ENCODE results near the gene MFAP3.
"Not testable (repeated sequence)": the region's sequence is repeated elsewhere in the genome, so short reads cannot be mapped to it uniquely, and the experiment has no call there.

The MFAP3 gene

DNA sequence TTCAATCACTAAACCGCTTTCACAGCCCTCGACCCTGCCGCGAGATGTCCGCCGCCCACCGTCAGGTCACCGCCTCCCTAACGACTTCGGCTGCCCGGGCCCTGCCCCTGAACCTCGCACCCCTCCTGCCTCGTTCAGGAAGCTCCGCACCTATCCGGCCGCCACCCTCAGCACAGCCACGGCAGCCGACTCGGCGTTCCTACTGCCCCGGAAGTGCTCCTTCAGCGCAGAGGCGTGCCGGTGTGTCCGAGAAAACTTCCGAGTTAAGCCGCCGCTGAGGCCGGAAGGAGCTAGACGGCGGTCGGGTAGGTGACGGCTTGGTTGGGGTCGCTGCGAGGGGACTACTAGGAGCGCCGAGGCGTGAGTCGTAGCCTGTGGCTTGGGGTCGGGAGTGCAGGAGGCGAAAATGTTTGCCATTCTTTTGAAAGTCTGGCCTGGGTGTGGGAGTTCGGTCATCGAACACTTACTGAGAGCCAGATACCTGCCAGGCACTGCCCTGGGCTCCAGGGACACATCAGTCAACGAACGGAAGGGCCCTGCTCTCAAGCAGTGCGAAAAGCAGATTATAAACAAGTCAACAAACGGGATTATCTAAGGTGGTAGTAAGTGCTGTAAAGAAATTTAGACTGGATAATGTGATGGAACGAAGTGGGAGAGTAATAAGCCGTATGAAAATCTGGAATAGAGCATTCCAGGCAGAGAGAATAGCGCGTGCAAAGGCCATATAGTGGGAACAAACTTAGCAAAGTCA, at the start of gene MFAP3, which contains the start of gene FAM114A2:
MFAP3 (plus strand) TSS at position 261 of the 751 bp plus-strand sequence. CDS start 10,756 bp downstream, outside the sequence.
FAM114A2 (minus strand) TSS at position 204 of the 751 bp plus-strand sequence. CDS start 3,957 bp downstream, outside the sequence.
- peak; percentile 79 for DNase-seq

DNA sequence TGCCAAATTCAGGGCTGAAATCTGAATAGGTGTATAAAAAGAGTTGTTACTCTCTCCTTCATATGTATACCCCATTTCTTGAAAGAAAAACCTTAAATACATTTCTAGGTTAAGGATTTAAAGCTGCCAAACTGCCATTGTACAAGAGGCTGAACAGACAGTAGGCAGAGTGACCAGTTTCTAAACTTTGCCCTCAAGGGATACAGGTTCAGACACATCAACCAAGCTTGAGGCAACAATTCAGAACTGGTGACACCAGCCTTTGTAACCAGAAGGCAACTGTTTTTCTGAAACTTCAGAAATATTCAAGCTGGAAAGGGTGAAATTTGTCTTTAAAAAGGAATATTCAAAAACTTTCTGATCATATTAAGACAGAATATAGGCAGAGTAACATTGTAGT, 47.6 kb upstream of the MFAP3 start:
- DNase-seq, result no peak

DNA sequence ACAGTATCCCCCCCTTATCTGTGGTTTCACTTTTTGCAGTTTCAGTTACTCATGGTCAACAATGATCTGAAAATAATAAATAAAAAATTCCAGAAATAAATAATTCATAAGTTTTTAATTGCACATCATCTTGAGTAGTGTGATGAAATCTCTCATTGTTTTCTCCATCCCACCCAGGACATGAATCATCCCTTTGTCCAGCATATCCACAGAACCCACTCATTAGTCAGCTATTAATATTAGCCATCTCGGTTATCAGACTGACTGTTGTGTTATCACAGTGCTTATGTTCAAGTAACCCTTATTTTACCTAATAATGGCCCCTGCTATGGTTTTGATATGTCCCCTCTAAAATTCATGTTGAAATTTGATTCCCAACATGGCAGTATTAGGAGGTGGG, 40.8 kb upstream of the MFAP3 start:
- DNase-seq, result no peak

DNA sequence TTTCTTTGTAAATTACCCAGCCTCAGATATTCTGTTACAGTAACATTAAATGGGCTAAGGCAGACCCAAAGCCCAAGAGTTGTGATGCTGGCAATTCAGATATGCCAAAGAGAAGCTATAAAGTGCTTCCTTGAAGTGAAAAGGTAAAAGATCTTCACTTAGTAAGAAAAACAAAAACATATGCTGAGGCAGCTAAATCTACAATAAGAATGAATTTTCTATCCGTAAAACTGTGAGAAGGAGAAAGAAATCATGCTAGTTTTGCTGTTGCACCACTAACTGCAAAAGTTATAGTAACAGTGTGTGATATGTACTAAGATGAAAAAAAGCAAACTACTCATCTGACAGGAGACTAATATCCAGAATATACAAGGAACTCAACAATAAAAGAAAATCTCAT, 40.0 kb upstream of the MFAP3 start:
- DNase-seq, result no peak

DNA sequence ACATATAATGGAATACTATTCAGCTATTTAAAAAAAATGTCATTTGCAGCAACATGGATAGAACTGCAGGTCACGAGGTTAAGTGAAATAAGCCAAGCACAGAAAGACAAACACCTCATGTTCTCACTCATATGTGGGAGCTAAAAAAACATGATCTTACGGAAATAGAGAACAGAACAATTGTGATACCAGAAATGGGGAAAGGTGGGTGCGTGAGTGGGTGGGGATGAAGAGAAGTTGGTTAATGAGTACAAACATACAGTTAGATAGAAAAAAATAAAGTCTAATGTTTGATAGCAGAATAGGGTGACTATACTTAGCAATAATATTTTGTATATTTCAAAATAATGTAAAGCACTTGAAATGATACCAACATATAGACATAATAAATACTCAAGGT, 38.8 kb upstream of the MFAP3 start:
- no peak for DNase-seq

DNA sequence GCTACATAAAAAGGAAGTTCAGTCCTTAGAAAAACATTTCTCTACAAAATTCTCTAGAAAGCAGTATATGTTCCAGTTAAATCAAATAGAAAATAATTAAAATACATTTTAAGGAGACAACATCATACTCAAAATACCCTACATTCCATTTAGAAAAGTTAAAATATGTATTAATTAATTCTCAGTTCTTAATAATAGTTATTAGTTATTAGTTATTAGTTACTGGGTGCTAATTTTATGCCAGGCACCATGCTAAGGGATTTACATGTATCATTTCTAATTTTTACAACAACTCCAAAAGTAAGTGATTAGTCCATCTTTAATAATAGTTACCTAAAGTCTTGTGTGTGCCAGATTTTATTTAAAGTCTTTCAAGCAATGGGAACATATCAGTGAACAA, 38.1 kb upstream of the MFAP3 start:
- no peak for DNase-seq

DNA sequence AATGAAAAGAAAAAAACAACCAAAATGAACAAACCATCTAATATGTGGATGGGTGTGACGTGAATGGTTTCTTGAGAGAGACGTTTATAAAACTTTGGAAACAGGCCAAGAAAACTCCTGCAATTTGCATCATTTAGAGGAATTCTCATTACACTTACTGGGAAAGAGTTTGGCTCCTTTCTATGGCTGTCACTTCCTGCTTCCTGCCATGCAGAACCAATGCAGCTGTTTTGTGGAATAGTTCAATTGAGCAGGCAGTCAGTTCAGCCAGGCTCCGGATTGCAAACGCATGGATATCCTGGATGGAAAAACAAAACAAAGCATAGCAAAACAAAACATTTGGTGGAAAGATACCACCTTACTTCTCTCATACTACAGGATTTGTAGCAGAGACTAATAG, 36.7 kb upstream of the MFAP3 start:
- no peak for DNase-seq

DNA sequence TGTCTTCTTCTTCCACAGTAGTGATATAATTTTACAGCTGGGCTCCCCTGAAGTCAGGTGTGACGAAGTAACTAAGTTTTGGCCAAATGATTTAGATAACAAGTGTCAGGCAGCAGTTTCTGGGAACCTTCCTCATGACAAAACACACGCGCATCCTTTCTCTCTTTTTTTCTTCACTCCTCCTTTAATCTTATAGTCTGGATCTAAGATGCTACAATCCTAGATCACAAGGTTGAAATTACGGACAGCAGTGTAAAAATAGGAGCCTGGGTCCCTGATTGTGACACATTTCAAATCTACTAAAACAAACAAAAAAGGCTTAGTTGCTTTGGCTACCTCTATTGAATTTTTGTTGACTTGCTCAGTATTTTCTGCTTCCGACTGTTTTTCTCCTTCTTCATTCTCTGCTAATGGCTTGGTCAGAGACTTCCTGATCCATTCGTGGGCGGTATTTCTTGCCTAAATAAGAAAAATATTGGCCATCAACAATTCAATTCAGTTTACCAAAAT, 36.2 kb upstream of the MFAP3 start:
- DNase-seq, result no peak

DNA sequence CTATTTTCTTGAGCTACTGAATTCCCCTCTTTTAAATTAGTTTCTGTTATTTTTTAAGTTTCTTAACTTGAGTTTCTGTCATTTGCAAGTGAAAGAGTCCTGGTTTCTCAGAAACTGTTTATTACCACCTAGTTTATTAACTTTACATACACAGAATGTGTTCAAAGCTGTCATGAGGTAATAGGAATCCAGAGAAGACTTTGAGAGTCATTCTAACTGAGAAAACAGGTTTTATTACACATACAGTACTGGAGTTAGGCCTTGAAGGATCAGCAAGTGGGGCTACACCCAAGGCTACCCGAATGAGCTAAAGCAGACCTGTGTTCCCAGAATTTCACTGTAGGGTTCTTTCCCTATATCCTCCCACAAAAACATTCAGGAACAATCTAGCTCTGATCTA, 33.1 kb upstream of the MFAP3 start:
- DNase-seq, result no peak

- no peak for DNase-seq
Measured at GRCh38 chr5:154010660-154011059, 28.1 kb upstream of the MFAP3 start.

- no peak for DNase-seq
Measured at GRCh38 chr5:154015071-154015693, 23.6 kb upstream of the MFAP3 start.

DNA sequence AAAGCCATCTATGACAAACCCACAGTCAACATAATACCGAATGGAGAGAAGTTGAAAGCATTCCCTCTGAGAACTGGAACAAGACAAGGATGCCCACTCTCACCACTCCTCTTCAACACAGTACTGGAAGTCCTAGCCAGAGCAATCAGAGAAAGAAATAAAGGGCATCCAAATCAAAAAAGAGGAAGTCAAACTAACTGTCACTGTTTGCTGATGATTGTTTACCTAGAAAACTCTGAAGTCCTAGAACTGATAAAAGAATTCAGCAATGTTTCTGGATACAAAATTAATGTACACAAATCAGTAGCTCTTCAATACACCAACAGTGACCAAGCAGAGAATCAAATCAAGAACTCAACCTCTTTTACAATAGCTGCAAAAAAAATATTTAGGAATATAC, 19.8 kb upstream of the MFAP3 start:
- DNase-seq, result not testable (repeated sequence)

- DNase-seq, result no peak
Measured at GRCh38 chr5:154025951-154026350, 12.8 kb upstream of the MFAP3 start.

- DNase-seq, result no peak
Measured at GRCh38 chr5:154031937-154032489, 6.8 kb upstream of the MFAP3 start.

DNA sequence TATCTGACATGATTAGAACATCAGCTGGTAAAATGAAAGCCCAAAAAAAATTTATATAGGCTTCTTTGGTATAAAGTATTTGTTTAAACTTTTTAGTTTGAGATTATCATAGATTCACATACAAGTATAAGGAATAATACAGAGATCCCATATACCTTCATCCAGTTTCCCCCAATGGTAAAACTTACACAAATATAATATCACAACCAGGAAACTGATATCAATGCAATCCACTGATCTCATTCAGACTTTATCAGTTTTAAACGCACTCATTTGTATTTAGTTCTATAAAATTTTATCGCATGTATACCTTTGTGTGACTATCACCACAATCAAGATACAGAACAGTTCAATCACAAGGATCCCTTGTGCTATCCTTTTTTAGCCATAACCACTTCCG, 3.8 kb upstream of the MFAP3 start:
- DNase-seq, result no peak

DNA sequence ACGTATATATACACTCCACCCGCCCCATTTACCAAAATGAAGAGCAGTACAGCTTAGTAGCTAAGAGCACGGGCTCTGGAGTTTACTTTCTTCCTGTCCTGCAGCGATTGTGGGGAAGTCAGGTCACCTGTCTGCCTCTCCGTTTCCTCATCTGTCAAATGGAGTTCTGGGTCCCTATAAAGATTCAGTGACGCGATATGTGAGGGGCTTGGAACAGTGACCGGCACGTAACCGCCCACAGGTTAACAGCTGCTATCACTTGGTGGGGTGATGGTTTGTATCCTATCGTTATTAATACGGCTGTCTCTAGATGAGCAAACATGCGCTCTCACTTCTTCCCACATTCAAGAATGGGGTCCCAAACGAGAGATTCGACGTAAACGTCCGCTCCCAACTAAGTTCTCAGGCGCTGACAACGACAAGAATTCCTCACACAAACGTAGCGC, 483 bp upstream of the MFAP3 start:
- no peak for DNase-seq

DNA sequence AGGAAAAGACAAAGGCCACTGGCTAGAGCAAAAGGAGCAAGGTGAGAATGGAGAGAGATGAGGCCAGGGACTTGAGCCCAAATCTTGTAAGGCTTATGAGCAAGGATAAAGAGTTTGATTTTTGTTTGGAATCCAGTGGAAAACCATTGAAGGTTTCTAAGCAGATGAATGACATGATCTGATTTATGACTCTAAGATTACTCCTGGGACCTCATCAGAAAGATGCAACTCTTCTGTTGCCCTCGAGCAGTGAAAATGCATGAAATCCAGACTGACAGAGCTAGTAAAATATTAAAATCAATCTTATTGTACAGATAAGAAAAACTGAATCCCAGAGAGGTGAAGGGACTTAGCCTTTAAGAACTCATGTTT, 677 bp downstream of the MFAP3 start:
- DNase-seq, result no peak

DNA sequence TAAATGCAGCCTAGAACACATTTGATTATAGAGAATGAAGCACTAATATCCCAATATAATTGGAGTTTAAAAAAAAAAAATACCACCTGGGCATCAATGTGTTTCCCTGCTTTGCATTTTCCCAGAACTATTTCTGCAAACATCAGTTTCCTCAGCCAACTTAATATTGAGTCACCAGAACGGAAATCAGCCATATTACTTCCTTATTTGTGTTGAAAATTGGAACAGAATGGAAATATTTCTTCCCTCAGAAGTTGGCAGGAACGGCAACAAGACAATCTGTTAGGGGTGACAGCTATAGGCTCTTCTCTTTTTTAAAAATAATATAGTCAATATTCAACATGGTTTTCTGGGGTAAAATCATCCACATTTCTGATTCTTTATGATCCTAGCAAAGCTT, 4.0 kb downstream of the MFAP3 start:
- no peak for DNase-seq

DNA sequence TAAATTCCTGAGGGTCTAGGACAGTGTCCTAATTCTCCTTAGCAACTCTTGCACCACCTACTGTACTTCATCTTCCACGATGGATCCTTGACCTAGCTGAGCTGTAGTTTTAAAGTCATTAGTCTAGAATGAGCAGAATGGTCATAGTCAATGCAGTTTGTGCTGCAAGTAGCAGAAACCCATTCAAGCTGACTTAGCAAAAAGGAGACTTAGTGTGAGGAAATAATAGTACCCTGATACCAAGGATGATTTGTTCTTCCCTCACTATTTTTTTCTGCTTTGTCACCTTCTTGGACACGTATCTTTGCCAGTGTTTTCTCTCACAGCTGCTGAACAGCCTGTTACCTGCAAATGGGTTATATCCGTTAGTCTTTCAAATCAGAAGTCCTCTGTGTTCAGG, 5.3 kb downstream of the MFAP3 start:
- DNase-seq, result no peak

DNA sequence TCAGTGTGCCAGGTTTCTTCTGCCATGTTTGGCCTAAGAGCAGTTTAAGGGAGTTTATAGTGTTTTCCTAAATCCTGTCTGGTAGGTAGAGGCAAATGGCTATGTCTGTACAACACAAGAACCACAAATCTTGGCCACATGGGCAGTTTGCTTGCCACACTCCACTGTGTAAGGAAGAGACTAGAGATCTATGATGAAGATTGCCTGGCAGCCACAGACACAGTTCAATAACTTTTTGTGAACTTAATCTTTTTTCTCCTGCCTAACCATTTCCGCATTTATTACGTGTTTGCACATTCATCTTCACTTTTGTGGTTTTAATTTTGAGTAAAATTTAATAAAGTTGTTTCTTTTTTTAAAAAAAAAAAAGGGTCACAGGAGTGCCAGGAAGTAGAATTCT, 5.8 kb downstream of the MFAP3 start:
- no peak for DNase-seq

GRCh38 chr5:154046486-154046885, 7.7 kb downstream of the MFAP3 start:
- DNase-seq, result no peak

- no peak for DNase-seq
Measured at GRCh38 chr5:154047324-154047723, 8.6 kb downstream of the MFAP3 start.

DNA sequence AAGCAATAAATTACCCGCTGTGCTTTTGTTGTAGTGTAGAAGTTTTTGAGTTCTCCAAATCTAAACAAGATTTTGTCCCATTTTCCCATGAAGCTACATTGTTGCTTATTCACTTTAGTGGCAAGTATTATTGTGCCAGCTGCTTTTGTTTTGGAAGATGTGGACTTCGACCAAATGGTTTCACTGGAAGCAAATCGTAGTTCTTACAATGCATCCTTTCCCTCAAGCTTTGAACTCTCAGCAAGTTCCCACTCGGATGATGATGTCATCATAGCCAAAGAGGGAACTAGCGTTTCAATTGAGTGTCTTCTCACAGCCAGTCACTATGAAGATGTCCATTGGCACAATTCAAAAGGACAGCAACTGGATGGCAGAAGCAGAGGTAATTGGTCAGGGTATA, 10.9 kb downstream of the MFAP3 start:
- no peak for DNase-seq

- DNase-seq, result no peak
Measured at GRCh38 chr5:154053468-154053867, 14.7 kb downstream of the MFAP3 start.

Data from COR-L47 (cell line).